Stimulated activated naive CD8-positive, alpha-beta T cell treated with anti-CD3 and anti-CD28 coated beads, Interleukin-15, Interleukin-2, amounts not matched to agents 100 U/mL and 50 U/mL, for 24 hours (primary cell): ENCODE results near the gene TLNRD1.

Source experiments
- ATAC-seq: fragments of 150-1000 bp; cut with Tn5 transposase; one replicate; pipeline ENCODE4 v1.10.0; 2021
- DNase-seq: peaks from one replicate; pipeline ENCODE4 v3.0.0; 2021

The TLNRD1 gene

DNA sequence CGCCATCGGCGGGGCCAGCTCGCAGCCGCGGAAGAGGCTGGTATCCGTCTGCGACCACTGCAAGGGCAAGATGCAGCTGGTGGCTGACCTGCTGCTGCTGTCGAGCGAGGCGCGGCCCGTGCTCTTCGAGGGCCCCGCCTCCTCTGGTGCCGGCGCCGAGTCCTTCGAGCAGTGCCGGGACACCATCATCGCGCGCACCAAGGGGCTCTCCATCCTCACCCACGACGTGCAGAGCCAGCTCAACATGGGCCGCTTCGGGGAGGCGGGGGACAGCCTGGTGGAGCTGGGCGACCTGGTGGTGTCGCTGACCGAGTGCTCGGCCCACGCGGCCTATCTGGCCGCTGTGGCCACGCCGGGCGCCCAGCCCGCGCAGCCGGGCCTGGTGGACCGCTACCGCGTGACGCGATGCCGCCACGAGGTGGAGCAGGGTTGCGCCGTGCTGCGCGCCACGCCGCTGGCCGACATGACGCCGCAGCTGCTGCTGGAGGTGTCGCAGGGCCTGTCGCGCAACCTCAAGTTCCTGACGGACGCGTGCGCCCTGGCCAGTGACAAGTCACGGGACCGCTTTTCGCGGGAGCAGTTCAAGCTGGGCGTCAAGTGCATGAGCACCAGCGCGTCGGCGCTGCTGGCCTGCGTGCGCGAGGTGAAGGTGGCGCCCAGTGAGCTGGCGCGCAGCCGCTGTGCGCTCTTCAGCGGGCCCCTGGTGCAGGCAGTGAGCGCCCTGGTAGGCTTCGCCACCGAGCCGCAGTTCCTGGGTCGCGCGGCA, 1.8 kb downstream of the TLNRD1 start:
- no peak for ATAC-seq
- peak; percentile 21 for DNase-seq

DNA sequence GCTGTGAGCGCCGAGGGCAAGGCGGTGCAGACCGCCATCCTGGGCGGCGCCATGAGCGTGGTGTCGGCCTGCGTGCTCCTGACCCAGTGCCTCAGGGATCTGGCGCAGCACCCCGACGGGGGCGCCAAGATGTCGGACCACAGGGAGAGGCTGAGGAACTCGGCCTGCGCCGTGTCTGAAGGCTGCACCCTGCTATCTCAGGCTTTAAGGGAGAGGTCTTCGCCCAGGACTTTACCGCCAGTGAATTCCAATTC, 2.3 kb downstream of the TLNRD1 start:
- ATAC-seq (no peak), DNase-seq (no peak)

DNA sequence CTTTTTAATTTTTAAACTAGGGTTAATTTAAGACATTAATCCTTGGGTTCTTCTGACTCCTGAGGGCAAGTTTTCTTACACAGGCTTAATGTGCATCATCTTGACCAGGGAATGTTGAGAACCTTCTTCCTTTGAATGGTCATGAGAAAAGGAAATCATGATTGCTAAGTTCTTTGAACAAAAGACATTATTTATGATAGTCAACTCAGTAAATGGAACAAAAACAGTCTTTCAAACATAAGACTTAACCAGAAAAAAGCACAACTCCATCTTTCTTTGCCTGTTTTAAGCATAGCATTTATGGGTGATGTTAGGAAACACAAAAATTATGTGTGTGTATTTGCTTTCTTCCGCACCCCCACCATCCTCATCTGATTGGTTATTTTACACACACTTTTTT, 5.4 kb downstream of the TLNRD1 start:
- no peak for DNase-seq
- no peak for ATAC-seq

DNA sequence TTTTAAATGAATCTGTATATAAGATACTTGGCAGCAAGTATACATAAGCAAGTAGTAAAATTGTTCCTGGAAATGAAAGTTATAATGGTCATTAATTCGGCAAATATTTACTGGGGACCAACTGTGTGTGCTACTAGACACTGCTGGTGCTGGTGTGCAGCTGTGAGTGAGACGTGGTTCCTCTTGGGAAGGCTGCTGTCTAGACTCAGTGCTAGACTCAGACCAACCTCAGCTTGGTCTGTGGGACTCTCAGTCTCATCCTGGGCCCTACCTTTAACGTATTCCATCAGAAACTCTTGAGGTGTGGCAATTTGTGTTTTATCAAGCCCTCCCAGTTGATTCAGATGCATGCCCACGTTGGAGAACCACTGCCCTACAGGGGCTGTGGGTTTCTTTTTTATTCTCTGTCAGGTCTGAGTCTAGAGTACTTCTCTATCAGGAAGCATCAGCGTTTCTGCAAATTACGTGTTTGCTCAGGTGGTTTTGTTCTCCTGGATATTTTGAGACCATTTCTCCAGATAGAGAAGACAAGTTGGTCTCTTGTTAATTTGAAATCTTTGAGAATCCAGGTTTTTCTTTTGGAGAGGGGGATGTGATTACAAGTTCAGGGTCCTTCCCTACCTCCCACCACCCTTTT, 6.8 kb downstream of the TLNRD1 start:
- no peak for ATAC-seq
- no peak for DNase-seq

DNA sequence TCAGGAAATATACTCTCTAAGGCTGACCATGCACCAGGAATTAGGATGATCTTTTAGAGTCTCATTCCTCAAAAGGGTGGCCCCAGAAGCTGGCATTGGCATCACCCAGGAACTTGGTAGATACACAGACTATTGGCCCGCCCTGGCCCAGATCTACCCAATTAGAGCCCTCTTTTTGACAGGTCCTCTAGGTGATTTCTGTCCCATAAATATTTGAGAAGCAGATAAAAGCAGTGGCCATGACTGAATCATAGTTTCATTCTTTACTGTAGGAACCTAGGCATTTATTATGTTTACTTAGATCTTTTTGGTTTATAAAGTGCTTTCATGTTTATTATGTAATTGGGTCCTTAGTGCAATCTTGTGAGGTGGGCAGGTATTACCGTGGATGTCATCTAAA, 7.6 kb downstream of the TLNRD1 start:
- ATAC-seq (no peak), DNase-seq (no peak)

DNA sequence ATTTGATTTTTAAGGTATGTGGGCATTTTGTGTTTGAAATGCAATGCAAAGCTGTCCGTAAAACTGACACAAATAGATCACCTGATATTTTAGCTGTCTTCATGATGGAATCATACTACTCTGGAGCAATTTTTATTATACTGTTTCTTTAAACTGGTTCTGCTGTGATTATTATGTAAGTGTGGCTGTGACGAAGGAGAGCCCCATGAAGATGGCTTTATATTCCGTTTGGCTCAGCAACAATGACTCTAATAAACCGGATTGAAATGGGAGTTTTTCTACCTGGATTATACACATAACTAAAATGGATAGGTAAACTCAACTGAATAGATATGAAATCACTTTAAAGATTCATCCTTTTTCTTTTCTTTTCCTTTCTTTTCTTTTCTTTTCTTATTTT, 9.4 kb downstream of the TLNRD1 start:
- no peak for DNase-seq
- ATAC-seq = no peak

DNA sequence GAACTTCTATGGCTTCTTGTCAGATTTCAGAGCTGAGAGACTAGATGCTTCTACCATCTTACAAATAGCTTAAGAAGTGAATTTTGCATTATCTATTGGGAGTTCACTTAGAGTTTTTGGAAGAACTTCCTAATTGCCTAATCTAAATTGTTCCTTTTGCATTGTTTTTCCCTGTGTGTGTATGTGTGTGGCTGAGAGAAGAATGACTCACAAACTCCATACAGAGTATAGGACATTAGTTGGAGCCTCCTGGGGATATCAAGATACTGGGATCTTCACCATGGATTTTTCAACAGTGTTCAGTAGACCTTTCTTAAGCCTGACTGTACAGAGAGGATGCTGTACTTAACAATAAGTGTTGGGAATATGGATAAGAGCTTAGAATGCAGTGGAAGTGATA, 10.9 kb downstream of the TLNRD1 start:
- ATAC-seq (no peak), DNase-seq (no peak)

DNA sequence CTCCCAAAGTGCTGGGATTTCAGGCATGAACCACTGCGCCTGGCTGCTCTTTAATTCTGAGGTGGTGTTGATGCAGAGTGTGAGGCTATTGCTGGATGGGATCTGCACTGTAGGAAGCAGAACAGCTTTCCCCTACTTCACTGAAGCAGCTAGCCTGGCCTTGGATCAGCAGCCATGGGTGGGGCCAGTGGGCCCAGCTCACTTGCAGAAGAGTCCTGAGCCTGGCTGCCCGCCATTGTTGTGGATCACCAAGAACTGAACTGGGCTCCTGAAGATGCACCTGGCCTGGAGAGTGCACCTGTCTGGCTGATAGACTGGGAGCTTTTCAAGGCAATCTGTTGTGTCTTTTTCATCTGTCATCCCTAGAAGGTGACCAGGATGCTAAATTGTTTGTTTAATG, 11.9 kb downstream of the TLNRD1 start:
- no peak for ATAC-seq

DNA sequence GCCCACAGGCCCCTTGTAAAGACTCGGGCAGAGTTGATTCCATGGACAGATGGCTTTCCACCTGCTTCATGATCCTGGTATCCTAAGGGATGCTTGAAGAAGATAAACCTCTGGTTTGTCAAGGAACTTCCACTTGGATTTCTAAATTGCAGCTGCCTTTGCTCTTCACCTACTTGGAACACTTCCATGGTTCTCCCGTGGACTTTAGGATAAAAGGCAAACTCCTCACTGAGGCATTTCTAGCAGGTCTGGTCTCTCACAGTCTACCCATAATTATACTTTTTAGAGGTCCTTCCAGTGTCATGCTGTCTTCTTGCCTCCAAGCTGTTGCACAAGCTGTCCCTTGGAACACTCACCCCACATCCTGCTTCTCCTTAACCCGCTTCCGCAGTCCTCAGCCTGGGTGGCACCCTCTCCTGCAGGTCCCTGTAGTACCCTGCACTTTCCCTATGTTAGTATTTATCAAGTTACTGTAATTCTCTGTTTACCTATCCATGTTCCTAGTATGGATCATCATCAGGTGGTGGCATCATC, 12.7 kb downstream of the TLNRD1 start:
- no peak for ATAC-seq
- DNase-seq = no peak

More for the DNA sequence above, 11.9 kb downstream of the TLNRD1 start:
- DNase-seq = no peak

DNA sequence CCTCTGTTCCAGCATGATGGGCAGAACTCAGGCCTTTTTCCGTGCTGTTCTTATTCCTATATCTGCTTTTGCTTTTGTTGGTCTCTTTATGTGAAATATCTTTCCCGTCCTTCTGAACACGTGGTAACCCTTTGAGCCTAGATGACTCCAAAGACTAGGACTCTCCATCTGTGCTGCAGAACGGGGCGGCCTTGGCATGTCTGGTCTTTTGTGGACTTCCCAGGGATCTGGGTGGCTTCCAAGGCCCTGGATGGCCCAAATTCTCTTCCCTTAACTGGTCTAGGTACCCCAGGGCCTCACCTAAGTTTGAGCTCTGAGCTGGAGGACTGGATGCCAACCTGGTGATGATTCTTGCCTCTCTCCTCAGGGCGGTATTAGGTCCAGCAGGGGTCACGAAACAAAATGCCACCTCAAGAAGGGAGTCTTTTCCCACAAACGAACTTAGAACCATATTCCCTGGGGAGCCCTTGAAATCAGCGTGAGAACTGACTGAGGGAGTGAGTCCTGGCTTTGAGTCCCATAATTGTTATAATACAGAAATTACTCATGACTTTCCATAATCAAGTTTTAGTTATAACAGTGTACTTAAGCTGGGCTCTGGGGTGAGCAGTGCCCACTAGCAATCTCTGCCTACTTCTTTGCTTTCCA, 13.8 kb downstream of the TLNRD1 start:
- no peak for DNase-seq
- no peak for ATAC-seq

DNA sequence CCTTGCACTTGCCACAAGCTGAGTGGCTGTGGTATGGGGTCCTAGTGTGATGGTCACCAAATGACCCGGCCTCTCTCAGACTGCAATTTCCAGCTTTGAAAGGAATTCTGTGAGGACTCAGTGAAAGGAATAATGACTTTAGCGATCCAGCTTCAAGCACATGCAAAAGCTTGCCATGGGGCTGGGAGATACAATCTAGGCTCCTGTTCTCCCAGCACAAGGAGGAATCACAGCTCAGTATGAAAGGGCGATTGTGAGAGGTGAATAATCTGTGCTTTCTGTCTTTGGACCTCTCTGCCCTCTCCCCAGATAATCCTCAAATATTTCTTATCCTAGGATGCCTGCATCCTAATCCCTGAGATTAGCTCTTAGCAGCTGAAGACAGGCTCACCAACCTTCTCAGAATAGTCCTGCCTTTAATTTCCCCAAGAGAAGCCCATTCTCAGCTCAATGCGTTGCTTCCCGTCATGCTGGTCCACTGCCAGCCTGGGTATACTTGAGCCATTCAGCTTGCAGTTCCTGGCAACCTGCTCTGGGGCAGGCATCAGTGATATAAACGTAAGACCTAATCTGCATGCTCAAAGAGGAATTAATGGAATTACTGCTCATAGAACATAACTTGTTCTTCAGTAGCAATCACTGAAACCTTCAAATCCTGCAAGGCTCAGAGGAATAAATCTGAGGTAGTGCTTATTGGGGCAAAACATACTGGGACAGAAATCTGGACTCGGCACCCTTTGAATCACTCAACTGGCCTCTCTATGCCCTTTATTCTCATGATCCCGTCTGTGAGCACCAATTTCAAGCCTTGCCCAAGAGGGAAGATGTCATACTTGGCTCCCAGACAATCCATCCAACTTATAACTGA, 15.1 kb downstream of the TLNRD1 start:
- no peak for DNase-seq
- no peak for ATAC-seq

DNA sequence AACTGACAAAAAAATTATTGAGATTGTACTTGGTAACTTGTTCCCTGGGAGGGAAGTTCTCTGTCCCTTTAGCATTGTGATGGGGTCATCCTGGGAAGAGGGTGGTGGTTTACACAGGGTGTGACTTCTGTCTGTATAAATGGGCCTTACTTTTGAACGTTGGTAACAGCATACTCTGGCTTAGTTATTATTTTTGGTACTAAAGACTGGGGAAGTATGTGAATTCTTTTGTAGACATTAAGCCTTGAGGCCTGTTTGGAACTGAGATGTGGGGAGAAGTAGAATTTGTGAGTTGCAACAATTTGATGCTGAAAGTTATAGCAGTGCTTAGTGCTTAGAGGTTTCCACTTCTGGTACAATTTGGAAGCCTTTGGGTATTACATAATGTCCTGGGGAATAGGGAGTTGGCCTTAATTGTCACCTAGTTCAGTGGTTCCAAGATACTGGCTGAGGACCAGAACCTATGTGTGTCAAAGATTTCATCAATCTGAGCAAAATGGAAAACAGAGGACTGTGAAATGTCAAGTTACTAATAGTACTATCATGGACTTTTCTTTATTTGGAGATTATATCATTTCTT, 15.9 kb downstream of the TLNRD1 start:
- DNase-seq = no peak
- no peak for ATAC-seq

DNA sequence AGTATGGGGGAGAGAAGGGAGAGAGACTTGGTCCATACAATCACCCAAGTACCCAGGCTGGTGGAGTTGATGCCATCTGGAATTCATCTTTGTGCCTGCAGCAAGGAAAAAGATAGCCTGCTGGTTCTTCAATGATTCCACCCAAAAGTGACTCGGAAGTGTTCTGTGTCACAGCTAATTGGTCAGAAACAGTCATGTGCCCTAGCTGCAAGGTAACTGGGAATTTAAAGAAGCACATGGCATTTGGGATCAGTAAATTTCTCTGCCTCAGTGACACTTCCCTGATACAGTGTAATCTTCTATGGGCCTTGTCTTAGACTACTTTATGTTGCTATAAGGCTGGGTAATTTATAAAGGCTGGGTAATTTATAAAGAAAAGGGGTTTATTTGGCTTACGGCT, 17.5 kb downstream of the TLNRD1 start:
- DNase-seq = no peak
- no peak for ATAC-seq

DNA sequence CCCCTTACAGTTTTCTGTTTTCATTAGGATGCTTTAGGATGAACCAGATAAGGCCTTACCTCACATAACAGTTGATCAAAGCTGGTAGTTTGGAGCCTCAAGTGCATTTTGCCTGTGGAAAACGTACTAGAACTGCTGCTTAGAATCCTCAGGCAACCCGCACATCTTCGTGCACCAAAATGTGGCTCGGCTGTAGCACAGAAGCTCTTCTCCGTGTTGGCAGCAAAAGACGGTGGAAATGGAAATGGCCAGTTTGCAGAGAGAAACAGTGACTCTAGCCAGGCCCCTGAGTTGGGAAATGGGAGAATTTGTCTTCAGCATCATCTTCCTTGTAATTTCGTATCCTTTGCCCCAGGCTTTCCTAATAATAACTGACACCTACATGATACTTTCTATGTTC, 20.6 kb downstream of the TLNRD1 start:
- ATAC-seq = no peak
- no peak for DNase-seq

DNA sequence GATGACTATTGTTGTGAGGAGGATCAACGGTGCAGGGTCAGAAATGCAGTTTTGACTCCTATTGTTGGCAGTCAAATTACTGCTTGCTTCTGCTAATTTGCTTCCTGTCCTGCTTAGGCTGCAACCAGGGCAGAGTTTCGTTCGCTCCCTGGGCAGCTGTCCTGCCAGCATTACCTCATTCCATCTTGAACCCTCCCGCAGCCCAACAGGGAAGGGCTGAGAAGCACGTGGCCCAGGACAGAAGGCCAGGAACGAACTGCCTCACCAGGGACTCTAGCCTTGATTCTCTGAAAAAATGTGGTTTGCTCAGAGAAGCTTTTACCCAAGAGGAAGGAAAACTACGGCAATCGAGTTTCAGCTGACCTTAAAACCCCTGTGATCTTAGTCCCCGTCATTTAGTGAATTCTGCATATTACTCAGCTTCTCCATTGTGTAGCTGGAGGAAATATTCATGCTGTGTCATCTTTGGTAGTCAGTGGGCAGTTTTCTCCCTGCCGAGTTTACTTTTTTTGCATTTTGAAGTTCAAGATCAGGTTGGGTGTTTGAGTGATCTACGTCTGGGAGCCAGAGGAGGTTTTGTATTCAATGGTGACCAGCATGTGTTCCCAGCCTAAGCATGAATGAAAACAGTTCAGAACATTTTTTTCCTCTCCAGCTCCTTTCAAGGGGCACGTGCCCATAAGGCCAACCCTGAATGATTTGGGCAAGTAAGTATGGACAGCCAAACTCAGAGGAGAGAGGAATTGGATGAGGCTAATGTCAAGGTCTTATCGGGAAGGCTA, 23.0 kb downstream of the TLNRD1 start:
- ATAC-seq (peak; percentile 86), DNase-seq (peak; percentile 54)

DNA sequence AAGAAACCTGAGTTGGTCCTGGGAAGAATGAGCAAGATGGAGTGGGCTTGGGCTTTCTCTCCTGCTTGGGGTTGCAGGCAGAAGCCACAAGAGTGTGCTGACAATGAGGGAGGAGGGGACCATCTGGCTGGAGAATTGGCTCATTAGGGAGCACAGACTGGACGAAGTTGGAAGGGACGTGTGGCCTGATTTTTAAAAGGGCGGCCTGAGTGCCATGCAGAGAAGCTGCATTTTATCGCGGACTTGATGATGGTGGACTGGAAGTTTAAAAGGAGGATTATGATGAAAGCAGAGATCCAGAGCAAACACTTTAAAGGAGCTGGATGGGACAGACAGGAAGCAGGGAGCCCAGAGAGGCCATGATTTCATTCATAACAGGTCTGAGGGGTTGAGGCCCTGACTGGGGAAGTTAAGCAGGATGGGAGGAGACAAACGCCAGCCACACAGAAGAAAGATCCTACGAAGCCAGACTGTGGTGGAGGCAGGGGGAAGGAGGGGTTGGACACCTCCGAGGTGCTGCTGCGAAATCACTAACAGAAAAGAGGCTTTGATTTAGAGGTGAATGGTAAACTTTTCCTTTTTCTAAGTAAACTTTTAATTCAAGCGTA, 23.6 kb downstream of the TLNRD1 start:
- no peak for ATAC-seq

DNA sequence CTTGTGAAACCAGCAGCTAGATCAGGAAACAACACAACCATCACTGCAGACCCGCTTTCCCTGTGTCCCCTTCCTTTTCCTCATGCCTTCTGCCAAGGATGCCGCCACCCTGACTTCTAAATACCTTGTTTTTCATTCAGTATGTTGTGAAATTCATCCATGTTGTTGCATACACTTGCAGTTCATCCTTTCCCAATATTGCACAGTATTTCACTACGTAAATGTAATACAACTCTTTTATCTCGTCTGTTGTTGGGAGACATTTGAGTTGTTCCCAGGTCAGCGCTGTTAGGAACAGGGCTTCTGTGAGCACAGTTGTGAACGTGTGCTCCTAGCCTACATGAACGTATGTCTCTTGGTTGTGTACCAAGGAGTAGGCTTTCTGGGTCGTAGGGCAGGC, 24.2 kb downstream of the TLNRD1 start:
- ATAC-seq = no peak
- DNase-seq = no peak

More for the DNA sequence above, 23.6 kb downstream of the TLNRD1 start:
- no peak for DNase-seq

DNA sequence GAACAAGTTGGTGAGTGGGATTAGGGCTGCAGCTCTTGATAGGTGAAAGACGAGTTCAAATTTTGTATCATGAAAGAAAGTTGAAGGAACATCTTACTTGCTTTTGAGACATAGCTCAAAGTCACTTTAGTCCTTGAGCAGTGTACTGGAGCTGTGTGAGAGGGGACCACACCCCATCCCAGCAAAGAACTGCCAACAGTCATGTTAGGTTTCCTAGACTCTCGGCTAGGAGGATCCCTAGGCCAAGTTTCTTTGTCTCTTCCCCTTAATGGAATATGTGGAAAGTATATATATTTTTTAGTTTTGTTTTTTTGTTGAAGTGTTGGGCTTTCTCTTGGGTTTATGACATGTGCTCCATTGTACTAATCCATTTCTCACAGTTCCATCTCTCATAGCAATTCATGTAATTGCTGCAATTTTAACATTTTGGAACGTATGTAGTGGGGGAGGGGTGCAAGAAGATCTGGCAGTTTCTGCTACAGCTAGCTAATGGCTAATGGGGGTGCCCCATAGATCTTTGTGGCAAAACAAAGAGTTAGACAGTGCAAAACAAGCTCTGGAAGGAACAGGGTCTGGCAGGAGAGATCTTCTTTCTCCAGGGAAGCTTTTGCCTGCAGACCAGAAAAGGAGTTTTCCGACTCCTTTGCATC, 25.1 kb downstream of the TLNRD1 start:
- DNase-seq (no peak), ATAC-seq (no peak)

DNA sequence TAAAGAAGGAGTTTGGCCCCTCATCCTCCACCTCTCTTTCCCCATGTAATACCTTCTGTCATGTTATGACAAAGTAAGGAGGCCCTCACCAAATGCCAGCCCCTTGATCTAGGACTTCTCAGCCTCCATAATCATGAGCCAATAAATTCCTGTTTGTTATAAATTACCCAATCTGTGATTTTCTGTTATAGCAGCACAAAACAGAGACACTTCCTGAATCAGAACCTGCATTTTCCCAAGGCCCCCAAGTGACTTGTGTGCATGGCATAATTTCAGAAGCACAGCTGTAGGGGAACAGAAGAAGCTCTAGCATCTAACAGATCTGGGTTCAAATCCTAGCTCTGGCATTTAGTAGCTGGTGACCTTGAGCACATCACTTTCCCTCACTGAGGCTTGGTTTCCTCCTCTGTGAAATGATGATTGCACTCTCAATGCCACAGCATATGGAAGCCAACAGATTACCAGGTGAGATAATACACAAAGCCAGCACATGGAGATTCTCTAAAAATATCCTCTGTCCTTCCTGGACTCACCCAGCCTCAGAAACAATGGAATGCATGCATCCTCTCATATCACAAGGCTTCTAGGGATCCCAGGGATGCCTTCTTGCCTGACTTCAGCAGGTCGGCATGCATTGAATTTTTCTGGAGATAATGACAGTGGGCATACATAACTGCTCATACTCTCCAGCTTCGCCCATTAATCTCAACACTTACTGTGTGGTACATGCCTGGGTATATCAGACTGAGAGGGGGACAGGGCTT, 26.3 kb downstream of the TLNRD1 start:
- ATAC-seq (no peak), DNase-seq (no peak)
